K562 (cell line): ENCODE data around the gene LXN.

ENCODE experiments used
- CHD2 ChIP-seq: IDR thresholded peaks from 2 replicates; pipeline ENCODE4 v1.6.1; 2011; ENCODE audit warnings: low read depth, low read length
- COPS2 ChIP-seq: fragments of 450-650 bp; conservative IDR thresholded peaks from 2 replicates; pipeline ENCODE4 v1.6.1; 2016; ENCODE audit warnings: mild to moderate bottlenecking, moderate library complexity
- EHMT2 ChIP-seq: fragments of 450-650 bp; IDR thresholded peaks from 2 replicates; pipeline ENCODE4 v1.6.1; 2018; ENCODE audit warnings: antibody characterized with exemption
- HOMEZ ChIP-seq: fragments of 250-450 bp; sonication (Bioruptor Pico); IDR thresholded peaks from 2 replicates; pipeline ENCODE4 v1.4.0; 2020; ENCODE audit warnings: mild to moderate bottlenecking, moderate library complexity
- NRF1 ChIP-seq, 2 experiments: fragments of 450-650 bp; IDR thresholded peaks in 1 of 2; conservative IDR thresholded peaks in 1 of 2; 2 replicates each; pipeline ENCODE4 v1.6.1; 2014; ENCODE audit warnings: mild to moderate bottlenecking in 2 of 2
- REST ChIP-seq, 2 experiments: fragments of 450-650 bp; formaldehyde crosslinking in 1 of 2; IDR thresholded peaks; 2 replicates each; pipeline versions ENCODE4 v1.4.0 to v1.6.1; 2014 to 2020; ENCODE audit warnings: mild to moderate bottlenecking in 2 of 2, borderline replicate concordance in 1 of 2, low read depth in 1 of 2
- YBX1 ChIP-seq: fragments of 450-650 bp; IDR thresholded peaks from 2 replicates; pipeline ENCODE4 v1.7.1; 2016; ENCODE audit warnings: mild to moderate bottlenecking
- ZKSCAN1 ChIP-seq: fragments of 150-350 bp; IDR thresholded peaks from 2 replicates; pipeline ENCODE4 v1.6.1; 2016; ENCODE audit warnings: low read depth, low read length

GRCh38 chr3:158658889-158659288, 13.6 kb downstream of the LXN start:
- TF ChIP-seq REST (IDR thresholded peaks at IDR 0.05; ENCODE audit: borderline replicate concordance) (no peak), REST (CRISPR knock-in tag; IDR thresholded peaks at IDR 0.05; ENCODE audit: low read depth) (no peak), HOMEZ (CRISPR knock-in tag) (no peak), ZKSCAN1 (no peak), CHD2 (no peak), COPS2 (no peak), NRF1 (conservative IDR thresholded peaks at IDR 0.05 in 1 of 2, IDR thresholded peaks at IDR 0.05 in 1 of 2) (no peak), YBX1 (no peak), EHMT2 (no peak)
